Measurements from ENCODE around the gene VEGFA.

The VEGFA gene

DNA sequence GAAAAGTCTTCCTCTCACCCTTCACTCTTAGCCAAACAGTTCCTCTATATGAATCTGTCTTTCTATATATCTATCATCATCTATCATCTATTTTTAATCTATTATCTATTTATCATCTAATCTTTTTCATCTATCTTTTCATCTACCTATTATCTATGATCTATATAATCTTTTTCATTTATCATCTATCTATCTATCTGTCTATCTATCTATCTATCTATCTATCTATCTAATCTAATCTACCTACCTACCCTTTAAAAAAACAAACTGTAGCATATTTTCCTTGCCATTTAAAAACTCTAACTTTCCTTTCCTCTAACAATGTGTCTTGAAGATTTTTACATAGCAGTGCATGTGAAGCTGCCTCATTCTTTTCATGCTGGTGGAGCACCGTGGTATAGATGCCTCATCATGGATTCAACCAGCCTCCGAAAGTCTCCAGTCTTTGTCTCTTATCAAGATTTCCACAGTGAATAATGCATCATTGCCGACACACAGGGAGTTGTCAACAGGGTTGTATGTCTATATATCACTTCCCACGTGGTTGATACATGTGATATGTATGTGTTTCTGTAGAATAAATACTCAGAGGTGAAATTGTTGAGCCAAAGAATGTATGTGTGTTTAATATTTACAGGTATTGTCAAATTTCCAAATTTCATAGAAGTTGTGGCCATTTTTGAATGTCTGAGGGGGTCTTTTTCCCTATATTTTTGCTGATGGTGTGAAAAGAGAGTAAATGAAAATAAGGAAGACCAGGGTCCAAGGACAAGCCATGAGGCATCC is 51.3 kb downstream of the VEGFA start:
- no peak for DNase-seq (ENCODE audit: low read depth, low spot score)

DNA sequence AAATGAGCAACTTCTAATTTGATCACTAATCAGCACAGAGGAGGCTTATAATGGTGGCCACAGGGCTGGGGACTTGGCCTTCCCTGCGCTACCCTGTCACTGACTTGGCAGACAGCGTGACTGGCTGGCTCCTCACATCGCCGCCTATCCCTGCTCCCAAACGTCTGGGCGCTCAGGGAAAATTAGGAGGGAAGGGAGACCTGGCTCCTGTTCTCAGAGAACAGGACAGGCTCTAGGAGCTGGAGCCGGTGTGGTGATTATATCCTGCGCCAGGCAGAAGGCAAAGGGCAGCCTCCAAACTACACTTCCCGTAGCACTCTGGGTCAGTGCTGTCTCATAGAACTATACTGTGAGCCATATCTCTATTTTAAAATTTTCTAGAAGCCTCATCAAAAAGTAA is 53.4 kb downstream of the VEGFA start:
- no peak for DNase-seq (ENCODE audit: low read depth, low spot score)

DNA sequence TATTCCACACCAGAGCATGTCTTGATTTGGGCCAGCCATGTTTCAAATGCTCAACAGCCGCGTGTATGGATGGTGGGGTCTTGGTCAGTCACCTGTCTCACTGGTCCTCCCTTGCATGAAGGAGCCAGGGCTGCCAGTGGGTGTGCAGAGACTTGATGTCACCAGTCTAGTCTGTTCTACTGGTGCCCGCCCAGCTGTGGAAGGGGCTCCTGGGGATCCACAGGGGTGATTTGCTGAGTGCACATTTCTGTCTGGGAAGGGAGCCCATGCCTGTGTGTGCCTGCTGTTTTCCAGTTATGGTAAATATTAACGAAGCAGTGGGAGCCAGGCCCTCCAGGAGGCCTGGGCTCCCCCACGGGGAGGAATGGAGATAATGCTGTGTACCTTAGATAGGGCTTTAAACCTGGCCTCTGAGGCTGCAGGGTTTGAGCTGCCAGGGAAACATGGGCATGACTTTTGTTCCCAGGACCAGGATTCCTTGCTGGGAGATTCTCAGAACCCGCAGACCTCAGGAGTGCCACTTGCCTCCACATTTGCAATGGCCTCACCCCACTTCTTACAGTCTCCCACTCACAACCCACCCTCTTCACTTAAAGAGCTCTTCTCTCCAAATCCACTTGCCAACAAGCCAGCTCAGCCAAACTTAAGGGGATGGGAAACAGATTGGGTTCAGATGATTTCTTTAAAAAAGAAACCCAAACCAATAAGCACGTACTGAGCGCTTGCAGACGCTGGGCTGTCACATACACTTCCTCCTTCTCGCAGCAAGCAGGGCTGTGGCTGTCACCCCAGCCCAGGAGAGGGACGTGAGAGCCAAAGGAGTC is 54.1 kb downstream of the VEGFA start:
- no peak for DNase-seq (ENCODE audit: low read depth, low spot score)

DNA sequence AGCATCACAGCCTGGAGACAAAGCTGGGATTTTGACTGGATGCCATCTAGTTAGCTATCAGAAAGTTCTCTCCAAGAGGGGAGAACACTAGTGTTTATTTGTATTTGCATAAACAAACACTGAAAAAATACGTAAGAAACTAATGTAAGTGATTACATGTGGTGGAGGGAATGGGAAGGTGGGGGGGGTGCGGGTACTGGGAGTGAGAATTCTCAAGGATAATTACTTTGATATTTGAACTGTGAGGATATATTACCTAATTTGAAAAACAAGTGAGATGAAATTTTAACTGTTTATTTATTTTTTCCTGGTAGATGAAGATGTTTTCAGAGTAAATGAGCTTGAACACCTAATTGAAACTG is 54.7 kb downstream of the VEGFA start:
- DNase-seq (ENCODE audit: low read depth, low spot score): no peak

DNA sequence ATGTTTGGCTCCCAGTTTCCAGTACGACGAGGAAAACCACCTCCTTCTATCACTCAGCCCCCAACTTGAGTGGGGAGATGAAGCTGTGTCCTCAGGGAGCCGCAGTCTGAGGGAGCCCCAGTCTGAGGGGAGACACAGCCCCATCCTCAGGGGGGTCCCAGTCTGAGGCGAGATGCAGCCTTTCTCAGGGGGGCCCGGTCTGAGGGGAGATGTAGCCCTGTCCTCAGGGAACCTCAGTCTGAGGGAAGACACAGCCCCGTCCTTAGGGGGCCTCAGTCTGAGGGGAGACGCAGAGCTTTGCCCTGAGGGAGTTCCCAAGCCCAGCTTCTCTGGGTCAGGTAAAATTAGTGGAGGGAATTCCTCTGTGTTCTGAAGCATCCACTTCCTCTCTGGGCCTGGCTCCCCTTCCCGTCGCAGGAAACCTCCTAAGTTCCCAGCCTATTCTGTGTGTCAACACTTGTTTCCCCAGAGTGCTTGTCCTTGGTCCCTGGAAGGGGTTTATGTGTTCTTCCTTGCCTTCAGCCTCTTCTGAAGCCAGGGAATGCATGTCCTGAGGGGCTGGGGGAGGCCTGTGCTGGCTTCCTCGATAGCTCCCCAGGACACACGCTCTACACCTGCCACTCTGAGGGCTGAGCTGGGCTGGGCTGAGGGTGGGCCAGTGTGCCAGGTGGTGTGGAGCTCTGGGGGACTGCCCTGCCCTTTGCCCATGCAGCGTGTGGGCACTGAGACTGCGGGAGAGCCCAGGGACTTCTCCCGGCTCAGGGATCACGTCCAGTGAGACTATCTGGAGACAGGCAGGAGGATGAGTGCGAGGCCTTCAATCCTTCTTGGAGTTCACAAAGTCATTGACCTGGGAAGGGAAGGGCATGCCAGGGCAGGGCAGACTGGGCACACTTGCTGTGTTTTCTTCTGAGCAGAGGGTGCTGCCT is 55.4 kb downstream of the VEGFA start:
- DNase-seq (ENCODE audit: low read depth, low spot score): no peak

DNA sequence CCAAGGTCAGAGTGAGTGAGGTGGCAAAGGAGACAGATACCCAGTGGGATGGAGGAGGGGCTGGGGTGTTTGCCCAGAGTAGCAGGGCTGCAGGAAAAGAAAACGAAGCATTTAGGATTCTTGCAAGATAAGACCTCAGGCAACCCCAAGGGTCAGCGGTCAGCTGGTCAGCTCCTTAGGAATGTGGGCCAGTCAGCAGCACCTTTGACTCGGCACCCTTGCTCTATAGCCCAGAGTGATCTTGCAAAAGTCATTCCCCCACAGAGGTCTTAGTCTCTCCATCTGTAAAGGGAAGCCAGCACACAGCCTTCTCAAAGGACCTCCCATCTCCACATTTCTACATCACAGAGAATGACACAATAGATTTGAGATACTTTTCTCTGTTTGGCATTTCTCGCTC is 56.7 kb downstream of the VEGFA start:
- no peak for DNase-seq (ENCODE audit: low read depth, low spot score)

DNA sequence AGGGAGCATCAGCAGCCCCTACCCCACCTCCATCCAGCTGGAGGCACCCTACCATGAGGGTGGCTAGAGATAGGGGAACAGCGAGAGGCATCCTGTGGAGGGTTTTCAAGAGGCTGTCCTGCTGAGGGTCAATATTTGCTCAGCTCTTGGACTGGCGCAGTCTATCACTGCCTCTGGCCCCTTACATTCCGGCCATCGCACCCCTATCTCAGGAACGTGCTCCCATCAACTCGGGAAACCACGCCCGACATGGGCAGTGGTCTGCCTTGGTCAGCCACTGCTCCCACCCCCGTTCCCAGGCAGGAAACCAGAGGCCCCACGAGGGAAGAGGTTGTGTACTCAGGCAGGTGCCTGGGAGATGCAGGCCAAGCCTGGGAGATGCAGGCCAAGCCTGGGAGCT is 57.9 kb downstream of the VEGFA start:
- DNase-seq (ENCODE audit: low read depth, low spot score): no peak

DNA sequence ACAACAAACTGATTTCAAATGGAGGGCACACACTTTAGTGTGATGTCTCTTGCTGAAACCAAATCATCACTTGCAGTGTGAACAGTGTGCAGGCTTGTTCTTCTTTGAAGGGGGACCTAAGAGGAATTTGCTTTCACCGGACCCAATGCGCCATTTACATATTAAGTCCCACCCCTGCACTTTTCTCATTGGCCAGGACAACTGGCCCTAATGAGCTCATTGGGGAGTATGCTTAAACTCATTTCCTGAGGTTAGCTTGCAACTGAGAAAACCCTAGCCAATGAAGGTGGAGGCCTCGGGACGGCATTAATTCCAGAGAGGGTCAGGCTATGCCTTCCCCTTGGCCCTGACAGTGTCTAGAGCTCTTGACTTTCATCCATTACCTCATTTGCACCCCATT is 58.7 kb downstream of the VEGFA start:
- DNase-seq (ENCODE audit: low read depth, low spot score): no peak

DNA sequence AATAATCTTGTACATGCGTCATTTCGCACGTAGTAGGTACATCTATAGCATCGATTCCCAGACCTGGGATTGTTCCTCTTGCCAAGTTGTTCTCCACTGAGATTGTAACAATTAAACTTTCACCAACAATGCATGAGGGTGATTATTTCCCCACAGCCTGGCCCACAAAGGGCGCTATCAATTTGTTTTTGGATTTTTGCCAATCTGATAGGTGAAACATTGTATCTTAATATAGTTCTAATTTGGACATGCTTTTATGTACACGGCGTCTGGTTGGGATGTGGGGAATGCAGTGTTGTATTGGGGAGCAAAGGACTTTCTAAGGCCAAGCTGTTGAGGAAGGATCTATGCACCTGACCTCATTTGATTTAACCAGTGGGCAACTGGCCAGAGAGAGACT is 59.5 kb downstream of the VEGFA start:
- DNase-seq (ENCODE audit: low read depth, low spot score): no peak

DNA sequence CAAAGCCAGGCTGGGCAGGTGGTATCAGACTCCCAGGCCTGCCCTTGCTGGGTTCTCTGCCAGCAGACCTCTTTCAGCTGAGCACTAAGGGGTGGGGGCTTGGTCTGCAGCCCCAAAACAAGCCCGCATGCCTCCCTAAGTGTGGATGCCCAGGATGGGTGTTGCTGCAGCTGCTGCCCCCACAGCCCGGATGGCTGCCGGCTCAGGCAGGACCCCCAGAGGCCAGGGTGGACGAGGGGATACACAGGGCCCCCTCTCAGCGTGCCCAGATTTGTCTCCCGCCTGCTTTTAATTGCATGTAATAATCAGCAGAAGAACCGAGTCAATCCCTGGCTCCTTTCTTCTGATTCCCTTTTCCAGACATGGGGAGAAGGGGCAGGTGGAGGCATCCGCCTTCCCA is 60.8 kb downstream of the VEGFA start:
- DNase-seq (ENCODE audit: low read depth, low spot score): no peak

DNA sequence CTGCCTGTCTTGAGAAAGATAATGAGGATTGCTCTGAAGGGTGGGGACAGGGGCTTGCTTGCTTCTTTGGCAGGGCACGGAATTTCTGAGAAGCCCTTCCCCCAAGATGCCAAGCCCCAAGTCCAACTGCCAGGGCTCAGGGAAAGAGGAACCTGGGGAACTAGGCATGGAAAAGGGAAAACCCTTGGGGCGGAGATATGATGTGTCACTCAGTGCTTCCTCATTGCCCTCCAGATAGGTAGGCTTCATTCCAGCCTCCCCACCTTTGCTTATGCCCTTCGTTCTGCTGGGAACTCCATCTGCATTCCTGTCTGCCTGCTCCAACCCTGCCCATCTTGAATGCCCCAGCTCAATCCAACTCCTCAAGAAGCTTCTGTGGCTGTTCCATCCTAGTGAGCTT is 61.2 kb downstream of the VEGFA start:
- DNase-seq (ENCODE audit: low read depth, low spot score): no peak

DNA sequence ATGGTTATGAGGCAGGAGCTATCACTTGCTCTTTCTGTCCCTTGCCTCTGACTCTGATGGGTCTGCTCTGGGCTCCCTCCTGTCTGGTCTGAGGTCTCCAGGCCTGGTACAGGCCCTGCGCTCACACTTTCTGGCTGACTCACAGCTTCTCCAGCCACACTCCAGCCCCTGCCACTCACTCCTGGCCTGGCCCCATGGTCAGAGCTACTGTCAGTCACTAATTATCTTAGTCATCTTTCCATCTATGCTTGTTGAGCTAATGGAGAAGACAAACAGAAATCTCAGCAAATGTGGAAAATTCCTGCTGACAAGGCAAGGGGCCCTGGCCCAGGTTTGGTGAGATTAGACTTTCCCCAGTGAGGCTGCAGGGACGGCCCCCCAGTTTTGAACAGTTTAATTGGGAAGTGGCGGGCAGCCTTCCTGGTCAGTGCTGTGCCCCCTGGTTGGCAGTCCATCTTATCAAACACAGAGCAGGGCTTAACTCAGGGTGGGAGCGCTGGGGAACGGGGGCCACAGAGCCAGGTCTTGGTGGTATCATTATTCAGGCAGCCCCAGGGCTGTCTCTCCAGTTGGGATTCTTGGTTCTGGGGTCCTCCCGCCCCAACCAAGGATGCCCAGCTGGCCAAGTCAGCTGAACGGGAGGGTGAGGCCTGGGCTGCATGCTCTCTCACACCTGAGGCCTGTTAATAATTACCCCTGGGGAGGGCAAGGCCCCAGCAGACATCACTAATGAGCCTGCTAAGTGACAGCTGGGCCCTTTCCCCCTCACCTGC is 63.4 kb downstream of the VEGFA start:
- no peak for DNase-seq (ENCODE audit: low read depth, low spot score)

DNA sequence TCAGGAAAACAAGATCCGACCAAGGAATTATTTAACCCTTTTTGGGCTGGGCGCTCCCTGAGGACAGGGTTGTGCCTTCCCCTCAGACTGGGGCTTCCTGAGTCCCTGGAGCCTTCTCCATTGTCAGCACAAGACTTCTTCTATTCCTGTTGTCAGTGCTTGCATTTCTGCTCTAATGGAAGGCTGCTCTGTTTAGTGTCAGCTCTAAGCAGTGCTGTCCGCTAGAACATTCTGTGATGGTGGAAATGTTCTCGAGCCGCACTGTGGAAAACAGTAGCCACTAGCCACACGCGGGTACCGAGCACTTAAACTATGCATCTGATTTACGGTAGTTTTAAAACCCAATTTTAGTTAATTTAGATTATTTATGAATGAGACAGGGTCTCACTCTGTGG is 64.0 kb downstream of the VEGFA start:
- DNase-seq (ENCODE audit: low read depth, low spot score): no peak

DNA sequence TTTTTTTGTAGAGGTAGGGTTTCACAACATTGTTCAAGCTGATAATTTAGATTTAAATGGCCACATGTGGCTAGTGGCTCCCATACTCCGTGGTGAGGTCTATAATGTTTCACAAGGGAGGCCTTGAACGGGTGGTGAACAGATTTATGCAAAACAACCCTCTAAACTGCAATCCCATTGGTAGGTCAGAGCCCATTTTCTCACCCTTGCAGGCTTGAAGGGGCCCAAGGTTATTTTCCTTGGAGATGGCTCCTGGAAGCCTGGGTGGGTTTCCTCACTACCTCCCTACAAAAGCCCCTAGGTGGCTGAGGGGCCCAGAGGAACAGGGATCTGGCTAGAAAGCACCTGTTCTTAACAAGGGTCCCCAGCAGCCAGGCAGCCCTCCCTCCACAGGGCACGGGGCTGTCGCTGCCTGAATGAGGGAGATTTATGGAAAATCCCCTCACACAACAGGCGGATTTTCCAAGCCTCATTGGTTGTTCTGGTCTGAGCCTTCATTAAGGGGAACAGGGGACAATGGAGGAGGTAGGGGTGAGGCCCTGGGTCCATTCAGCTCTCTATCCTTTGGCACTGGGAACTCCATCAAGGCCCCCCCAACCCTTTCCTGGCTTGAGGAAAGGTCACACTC is 64.6 kb downstream of the VEGFA start:
- DNase-seq (ENCODE audit: low read depth, low spot score): no peak

DNA sequence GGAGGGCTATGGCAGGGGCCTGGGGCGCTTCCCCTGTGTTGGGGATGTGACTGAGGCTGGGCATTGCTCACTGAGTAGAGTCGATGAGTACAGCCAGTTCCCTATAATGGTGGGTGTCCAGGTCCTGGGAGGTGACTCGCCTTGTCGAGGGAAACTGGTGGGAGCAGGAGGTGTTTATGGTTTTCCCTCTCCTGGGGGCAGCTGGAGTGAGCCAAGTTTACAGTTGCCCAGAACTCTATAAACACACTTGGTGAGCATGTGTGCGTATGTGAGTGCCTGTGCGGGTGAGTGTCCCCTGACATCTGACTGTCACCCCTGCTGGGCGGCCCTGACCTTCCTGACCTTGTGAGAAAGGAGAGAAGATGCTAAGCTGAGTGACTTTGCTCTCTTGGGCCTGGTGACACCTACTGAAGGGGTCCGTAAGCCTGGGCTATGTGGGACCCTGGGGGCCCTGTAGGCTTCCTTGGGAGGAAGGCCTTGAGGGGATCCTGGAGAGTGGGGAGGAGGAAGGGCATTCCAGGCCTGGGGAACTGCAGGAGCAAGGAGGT is 65.9 kb downstream of the VEGFA start:
- DNase-seq (ENCODE audit: low read depth, low spot score): no peak
